LoVo (cell line): Measurements from ENCODE around the gene BAG3.
"Not testable (repeated sequence)": the region's sequence is repeated elsewhere in the genome, so short reads cannot be mapped to it uniquely, and the experiment has no call there.

ENCODE experiments used
- DNase-seq: peaks from one replicate; pipeline ENCODE4 v3.0.0-alpha.2; 2016; ENCODE audit warnings: low spot score

BAG3 gene

DNA sequence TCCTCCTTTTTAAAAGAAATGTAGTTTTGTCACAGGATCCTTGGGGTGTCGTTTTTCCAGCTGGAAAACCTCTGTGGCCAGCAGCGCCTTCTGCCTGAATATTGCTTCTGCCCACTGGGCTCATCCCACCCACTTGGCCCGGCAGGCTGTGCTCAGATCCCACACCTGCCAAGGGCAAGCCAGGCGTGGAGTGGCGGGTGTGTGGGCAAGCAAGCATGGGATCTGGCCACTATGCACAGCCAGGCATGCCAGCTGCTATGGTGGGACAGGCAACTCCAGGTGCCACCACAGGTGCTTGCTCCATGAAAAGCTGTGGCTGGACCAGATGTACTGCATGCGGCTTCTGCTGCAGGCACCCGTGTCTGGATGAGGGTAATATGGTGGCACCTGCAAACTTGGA is 43.4 kb downstream of the BAG3 start:
- no peak for DNase-seq

DNA sequence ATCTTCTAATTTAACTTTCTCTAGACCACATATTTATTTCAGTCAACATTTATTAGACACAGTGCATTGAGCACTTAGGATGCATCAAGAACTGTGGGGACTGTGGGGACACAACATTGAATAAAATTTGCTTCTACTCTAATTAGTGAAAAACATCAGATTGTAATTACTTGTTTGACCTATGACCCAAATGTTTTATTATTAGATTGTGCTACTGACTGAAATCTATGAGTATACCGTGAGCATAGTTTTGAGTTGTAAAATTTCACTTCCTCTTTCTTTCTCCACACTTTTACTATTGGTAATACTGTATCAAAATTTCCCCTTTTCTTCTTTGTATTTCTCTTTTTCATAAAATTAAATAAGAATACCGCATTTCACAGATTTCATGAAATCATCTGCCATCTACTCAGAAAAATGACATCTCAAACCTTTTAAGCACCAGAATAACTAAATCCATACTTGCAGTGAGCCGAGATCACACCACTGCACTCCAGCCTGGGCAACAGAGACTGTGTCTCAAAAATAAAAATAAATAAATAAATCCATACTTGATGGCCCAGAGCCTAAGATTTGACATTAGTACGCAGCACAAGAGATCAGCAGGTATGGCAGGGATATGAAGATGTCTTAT is 49.3 kb downstream of the BAG3 start:
- no peak for DNase-seq

DNA sequence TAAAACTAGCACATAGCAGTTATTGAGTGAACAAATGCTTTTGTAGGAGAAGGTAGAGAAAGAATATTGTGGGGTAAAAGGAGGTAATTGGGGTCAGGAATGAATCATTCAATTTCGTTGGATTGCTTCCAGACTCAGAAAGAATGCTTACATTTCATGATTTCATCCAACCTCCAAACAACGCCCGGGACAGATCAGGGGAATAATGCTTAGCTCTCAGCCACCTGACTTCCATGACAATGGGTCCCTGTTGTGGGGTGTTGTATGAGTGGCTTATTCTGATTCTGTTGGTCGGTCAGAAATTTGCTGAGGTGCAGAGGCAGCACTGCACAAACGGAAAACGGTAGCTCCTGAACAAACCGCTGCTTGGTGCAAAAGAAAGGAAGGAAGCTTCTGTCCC is 50.7 kb downstream of the BAG3 start:
- no peak for DNase-seq

DNA sequence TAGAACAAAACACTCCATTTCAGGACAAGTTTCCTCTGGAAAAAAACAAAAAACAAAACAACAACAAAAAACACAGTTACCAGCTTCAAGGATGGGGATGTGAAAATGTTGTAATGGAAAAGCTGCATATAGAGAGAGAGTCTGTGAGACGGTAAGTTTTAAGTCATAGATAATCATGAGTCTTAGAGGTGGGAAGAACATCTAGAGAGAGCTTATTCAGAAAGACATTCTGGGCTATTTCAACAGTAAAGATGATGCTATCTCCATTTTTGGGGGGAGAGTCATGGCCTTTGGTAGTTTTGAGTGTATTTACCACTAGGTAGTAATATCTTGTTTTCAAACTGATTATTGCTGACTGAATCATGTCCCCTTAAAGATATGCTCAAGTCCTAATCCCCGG is 51.4 kb downstream of the BAG3 start:
- DNase-seq: no peak

DNA sequence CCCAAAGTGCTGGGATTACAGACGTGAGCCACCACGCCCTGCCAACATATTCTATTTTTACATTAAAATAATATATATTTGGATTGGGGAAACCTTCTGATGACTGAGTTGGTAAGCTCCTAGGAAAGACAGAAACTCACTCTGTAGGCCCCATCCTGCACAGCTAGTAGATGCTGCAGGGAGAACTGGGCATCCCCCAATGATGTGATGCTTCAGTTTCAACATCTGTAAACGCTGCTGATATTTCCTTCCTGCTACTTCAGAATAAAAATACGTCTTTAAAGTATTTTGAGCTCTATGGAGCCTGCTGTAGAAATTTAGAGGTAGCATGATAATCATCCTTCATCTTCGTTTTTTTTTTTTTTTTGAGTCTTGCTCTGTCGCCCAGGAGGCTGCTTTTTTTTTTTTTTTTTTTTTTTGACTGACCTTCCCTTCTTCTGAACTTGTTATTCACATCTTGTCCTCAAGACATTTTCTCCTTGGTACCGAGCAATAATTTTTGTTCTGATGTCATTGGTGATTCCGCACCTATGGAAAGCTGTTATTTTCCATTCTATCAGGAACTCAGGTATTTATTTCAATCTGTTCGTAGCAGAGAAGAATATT is 52.8 kb downstream of the BAG3 start:
- DNase-seq: no peak

DNA sequence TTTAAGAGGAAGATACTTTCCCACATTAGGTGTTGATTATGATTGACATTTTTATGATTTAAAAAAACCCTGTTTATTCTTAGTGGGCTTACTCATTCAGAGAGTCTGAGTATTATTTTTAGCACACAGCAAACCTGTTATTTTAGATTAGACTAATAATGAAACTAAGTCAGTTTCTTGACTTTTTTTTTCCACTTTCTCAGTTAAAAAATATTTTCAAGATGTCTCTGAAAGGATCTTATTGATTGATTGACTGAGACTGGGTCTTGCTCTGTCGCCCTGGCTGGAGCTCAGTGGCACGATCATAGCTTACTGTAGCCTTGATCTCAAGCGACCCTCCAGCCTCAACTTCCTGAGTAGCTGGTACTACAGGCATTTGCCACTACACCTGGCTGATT is 54.3 kb downstream of the BAG3 start:
- no peak for DNase-seq

DNA sequence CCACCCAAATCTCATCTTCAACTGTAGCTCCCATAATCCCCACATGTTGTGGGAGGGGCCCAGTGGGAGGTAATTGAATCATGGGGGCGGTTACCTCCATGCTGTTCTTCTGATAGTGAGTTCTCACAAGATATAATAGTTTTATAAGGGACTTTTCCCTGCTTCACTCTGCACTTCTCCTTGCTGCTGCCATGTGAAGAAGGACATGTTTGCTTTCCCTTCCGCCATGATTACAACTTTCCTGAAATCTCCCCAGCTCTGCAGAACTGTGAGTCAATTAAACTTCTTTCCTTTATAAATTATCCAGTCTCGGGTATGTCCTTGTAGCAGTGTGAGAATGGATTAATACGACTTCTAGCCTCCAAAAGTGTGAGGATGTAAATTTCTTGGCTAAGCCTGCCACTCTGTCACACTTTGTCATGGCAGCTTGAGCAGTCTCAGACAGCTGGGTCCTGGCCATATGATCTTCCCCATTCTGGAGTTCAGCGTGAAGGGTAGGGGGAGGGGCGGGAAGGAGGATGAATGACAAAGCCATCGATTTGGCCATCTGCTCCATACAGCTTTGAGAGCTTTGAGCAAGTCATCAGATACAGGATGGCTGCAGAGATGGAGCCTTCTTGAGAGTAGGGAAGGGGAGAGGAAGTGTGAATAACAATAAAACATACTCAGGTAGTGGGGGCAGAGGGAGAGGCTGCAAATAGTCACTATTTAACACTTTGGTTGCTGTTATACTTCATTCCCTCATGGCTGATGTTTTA is 55.5 kb downstream of the BAG3 start:
- DNase-seq: no peak

DNA sequence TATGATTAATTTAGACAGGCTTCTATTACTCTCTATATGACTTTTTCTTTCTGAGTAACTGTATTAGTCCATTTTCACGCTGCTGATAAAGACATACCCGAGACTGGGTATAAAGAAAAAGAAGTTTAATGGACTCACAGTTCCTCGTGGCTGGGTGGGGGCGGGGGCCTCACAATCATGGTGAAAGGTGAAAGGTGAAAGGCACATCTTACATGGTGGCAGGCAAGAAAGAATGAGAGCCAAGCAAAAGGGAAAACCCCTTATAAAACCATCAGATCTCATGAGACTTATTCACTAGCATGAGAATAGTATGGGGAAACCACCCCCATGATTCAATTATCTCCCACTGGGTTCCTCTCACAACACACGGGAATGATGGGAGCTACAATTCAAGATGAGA is 56.2 kb downstream of the BAG3 start:
- DNase-seq: not testable (repeated sequence)

DNA sequence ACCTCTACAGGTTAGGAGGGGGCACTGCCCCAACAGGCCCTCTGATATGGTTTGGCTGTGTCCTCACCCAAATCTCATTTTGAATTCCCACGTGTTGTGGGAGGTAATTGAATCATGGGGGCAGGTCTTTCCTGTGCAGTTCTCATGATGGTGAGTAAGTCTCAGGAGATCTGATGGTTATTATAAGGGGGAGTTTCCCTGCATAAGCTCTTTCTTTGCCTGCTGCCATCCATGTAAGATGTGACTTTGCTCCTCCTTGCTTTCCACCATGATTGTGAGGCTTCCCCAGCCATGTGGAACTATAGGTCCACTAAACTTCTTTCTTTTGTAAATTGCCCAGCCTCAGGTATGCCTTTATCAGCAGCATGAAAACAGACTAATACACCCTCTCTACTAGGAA is 59.8 kb downstream of the BAG3 start:
- DNase-seq: not testable (repeated sequence)

DNA sequence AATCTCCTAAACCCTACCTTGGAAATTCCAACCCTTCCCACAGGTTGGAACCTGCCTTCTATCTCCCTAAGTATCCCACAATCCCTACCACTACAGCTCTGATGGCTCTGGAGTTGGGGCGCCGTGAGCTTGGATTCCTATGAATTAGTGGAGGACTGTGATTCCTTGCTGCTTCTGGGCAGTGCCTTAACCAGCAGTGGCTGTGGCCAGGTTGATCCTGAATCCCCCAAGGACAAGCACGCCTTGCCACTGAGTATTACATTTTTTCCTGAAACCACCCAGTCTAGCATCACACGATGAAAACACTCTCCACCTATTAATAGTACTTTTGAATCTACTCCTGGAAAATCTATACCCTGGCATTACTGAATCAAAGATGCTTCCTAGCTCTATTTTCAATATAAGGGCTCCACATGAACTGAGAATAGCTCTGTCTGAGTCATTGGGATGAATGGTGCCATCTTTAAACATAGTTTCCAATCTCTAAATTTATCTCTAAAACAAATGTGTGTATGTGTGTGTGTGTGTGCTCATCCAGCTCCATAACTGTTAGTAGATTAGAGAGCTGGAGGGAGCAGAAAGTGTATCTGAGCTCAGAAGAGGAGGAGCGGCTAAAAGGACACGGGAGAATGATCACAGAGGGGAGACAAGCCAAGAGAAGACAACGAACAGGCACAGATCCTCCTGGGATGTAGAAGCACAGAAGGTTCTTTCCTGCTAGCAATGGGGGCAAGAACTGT is 62.7 kb downstream of the BAG3 start:
- DNase-seq: no peak

DNA sequence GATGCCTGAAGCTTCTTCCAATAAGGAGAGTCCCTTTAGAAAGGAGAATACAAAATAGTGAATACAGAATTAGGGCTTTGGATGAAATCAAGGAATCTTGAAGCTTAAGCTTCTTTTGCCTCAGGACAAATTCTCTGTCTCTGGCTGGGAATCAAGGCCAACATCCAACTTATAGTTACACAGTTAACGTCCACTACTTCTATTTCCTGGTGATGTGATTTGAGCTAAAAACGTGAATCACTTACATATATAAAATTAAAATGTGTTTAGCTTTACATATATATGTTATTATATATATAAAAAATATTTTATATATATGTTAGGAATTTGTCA is 63.3 kb downstream of the BAG3 start:
- no peak for DNase-seq

DNA sequence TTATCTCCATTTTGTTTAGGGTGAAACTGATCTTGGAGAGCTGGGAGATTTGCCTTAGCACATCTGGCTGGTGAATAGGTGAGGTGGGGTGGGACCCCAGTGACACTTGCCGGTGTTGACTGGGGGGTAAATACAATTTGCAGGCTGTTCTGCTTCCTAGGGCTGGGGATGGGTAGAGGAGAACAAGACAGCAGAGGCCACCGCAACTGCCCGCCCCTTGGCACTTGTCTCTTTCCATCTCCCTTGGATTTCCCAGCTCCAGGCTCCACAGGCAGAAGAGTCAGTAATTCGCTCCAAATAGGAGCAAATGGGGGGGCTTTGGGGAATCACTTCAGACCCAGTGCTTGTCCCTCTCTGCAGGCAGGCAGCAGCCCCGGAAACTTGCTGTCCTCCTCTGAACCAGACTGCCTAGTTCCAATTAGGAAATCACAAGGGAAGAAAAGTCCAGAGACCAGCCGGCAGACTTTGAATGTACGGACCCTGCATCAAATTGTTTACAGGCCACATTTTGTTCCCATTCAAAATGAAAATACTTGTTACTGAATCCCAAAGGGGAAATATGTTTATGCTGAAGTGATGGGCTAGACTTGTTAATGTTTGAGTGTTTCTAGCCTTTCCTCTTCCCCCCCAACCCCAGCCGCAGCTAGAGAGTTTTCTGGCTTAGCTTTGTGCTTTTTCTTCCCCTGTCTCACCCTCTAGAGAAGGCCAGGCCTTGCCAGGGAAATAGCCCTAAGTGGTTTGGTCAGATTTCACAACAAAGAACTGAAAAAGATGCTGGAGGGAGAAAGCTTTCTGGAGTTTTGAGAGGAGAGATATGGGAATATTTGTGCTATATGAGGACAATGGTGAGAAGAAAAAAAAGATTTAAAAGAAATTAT is 64.7 kb downstream of the BAG3 start:
- DNase-seq: no peak

DNA sequence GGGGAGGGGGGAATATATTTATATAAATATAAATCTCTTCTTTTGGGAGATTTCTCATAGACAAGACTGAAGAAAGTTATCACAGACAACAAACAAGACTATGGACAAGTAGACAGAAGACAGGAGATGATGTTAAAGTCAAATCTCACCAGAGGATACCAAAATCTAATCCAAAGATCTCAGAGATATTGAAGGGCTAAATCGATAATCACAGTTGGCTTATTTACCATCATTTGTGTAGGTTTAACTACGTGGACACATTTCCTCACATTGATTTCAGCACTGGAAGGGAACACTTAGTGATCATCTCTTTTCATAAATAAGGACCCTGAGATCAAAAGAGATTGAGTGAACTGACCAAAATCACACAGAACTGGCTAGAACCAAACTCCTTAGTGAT is 72.0 kb downstream of the BAG3 start:
- DNase-seq: no peak

DNA sequence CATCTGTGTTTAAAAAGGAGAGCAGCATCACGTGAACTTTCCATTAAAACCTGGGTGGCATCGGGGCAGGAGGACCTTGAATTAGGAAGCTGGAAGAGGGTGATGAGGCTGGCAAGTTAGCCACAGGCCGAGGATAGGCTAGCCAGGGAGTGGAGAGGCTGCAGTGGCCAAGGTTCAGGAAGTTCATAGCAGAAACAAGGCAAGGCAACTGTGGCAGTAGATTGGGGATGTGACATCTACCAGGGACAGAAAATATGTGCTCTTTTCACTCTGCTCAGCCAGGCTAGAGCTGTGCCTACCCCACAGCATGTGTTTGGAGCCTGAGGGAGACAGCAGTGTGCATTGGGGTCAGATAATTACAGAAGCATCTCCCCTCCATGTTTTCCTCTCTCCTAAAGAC is 72.4 kb downstream of the BAG3 start:
- DNase-seq: no peak

DNA sequence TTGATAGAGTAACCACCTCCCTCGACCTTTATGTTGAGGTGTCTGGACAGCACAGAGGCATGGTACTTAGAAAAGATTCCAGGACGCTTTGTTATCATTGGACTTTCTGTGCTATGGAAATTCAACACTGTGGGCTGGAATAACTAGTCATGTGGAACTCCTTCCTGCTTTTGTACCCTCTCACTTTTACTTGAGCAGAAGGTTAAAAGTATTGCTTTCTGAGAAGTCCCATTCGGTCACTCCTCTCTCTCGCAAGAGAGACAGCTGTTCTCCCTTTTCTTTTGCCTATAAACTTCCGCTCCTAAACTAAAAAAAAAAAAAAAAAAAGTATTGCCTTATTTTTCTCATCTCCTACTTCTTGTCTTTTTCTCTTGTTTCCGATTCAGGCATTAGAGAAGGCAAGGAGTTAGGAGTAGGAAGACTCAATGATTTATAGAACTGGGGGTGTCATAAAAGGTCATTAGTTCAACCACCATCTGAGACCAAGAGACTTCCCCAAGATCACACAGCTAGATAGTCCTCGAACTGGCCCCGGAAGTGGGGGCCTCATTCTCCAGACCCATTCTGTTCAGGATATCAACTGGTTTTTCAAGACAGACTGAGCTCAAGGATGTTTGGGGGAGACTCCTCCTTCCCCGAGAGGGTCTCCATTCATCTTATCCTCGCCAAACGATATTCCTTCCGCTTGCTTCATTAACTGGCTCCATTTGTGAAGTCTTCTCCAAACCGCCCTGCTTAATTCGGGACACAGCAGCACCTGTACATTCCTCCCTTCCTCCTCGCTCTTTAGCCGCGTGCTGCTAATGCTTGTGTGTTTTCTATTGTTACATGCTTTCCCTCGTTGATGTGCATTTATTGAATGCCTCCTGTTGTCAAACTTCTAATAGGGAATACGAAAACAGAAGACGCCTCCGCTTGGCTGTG is 73.7 kb downstream of the BAG3 start:
- DNase-seq: no peak

DNA sequence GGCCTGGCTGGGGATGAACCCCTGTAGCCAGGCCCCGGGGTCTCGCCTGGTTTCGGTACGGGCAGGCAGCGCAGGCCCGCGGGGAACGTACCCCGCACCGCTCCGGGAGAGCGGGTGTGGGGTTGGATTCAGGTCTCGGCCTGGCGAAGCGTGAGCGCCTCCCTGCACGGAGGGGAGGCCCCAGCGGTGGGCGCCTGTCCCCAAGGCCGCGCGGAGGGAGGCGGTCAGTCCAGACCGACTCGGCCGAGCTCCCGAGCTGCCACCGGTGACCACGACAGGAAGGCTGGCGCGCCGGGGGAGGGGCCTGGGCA is 74.3 kb downstream of the BAG3 start:
- no peak for DNase-seq

DNA sequence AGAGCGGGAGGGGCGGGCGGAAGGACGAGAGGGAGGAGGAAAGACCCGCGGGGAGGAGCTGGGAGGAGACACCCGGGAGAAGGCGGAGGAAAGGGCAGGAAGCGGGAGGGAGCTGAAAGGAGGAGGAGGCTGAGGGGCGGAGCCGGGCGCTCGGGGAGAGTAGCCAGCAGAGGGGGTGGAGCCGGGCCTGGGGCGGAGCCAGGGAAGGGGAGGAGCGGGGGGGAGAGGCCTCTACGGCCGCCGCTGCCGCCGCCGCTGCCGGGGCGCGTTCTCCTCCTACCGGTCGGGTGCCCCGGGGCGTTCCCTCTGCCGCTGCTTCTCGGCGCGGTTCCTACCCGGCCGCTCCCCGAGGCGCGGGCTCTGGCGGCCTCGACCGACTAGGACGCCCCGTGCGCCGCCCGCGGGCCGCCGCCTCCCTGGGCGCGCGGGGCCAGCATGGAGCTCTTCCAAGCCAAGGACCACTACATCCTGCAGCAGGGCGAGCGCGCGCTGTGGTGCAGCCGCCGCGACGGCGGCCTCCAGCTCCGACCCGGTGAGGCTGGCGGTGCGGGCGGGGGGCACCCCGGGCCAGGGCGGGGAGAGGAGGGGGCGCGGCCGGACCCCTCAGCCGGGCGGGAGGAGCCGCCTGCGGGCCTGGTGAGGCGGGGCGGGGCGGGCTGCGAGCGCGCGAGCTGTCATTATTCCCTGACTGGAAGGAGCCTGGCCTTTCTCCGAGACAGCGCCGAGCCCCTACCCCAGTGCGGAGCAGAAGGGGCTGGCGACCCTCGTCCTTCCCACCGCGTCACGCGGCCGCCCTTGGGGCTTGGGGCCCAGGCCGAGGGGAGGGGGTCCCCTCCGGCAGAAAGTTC is 74.9 kb downstream of the BAG3 start, which contains the start of gene INPP5F:
Gene INPP5F (plus strand): TSS at position 223 of the 848 bp plus-strand sequence. CDS start 213 bp downstream, at position 436.
- peak; percentile 99 for DNase-seq

DNA sequence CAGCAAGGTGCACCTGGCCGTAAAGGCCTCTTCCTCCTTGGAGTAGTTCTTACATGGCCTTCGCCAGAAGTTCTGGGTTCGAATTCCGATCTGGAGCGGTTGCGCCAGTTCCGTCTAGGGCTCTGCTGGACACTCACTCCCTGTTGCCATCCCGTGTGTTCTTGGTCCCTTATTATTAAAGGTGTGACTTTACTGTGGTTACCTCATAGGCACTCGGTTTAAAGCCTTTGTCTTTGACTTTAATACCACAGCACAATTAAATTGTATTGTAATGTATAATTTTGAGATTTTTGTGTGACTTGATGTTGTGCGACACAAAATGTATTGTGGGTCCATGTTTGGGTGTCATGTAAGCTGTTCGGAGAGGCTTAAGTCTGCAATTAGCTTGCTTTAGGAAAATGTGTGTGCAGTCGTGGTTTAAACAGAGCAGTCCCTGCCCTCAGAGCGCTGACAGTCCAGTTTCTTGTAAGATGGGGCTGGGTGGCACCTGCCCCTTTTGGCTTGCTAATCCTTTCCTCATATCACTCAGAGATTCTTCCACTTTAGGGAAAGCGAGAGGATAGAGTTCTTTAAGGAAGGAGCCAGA is 75.6 kb downstream of the BAG3 start:
- DNase-seq: no peak
